ENCODE measurements around the gene SMAD5.

SMAD5 gene

GRCh38 chr5:136193322-136193935 is 60.8 kb downstream of the SMAD5 start:
- no peak for TF ChIP-seq CTCF (IDR thresholded peaks at IDR 0.05)
- no peak for DNase-seq (ENCODE audit: low spot score)
- no peak overlapping the region for H3K27ac ChIP-seq
- H3K4me3 ChIP-seq, result peak overlapping the region; percentile 71

GRCh38 chr5:136194576-136194975 is 61.9 kb downstream of the SMAD5 start:
- H3K4me3 ChIP-seq, result no peak overlapping the region

GRCh38 chr5:136195971-136196820 is 63.6 kb downstream of the SMAD5 start:
- DNase-seq (ENCODE audit: low spot score), result no peak
- no peak overlapping the region for H3K27ac ChIP-seq
- H3K4me3 ChIP-seq, result no peak overlapping the region
- TF ChIP-seq CTCF (IDR thresholded peaks at IDR 0.05), result no peak

More at GRCh38 chr5:136194576-136194975, 61.9 kb downstream of the SMAD5 start:
- H3K27ac ChIP-seq, result no peak overlapping the region
- DNase-seq (ENCODE audit: low spot score), result peak; percentile 53
- no peak for TF ChIP-seq CTCF (IDR thresholded peaks at IDR 0.05)

- Histone ChIP-seq H3K27ac (no peak overlapping the region), H3K4me3 (no peak overlapping the region)
- no peak for TF ChIP-seq CTCF (IDR thresholded peaks at IDR 0.05)
- DNase-seq (ENCODE audit: low spot score), result no peak
Observed at GRCh38 chr5:136197462-136198142, 65.0 kb downstream of the SMAD5 start.

GRCh38 chr5:136198453-136198852 is 65.8 kb downstream of the SMAD5 start:
- H3K27ac ChIP-seq, result no peak overlapping the region
- no peak for TF ChIP-seq CTCF (IDR thresholded peaks at IDR 0.05)
- DNase-seq (ENCODE audit: low spot score), result peak; percentile 61
- H3K4me3 ChIP-seq, result no peak overlapping the region

- no peak overlapping the region for H3K4me3 ChIP-seq
- peak; percentile 62 for DNase-seq (ENCODE audit: low spot score)
- H3K27ac ChIP-seq, result no peak overlapping the region
- TF ChIP-seq CTCF (IDR thresholded peaks at IDR 0.05), result no peak
Observed at GRCh38 chr5:136199408-136199807, 66.8 kb downstream of the SMAD5 start.

Data from coronary artery (tissue), 2 donors.